Jurkat, Clone E6-1 (cell line): ENCODE results near the gene SYNGR4.
"Not testable (repeated sequence)": the region's sequence is repeated elsewhere in the genome, so short reads cannot be mapped to it uniquely, and the experiment has no call there.

Experiments used
- DNase-seq: peaks from one replicate; pipeline ENCODE4 v3.0.0-alpha.2; 2011; ENCODE audit warnings: low read depth, low spot score
- H3K4me3 ChIP-seq: 2 replicates; pipeline ENCODE4 v1.5.1; 2011; ENCODE audit warnings: mild to moderate bottlenecking, low read length, control low read depth, moderate library complexity

Gene SYNGR4

DNA sequence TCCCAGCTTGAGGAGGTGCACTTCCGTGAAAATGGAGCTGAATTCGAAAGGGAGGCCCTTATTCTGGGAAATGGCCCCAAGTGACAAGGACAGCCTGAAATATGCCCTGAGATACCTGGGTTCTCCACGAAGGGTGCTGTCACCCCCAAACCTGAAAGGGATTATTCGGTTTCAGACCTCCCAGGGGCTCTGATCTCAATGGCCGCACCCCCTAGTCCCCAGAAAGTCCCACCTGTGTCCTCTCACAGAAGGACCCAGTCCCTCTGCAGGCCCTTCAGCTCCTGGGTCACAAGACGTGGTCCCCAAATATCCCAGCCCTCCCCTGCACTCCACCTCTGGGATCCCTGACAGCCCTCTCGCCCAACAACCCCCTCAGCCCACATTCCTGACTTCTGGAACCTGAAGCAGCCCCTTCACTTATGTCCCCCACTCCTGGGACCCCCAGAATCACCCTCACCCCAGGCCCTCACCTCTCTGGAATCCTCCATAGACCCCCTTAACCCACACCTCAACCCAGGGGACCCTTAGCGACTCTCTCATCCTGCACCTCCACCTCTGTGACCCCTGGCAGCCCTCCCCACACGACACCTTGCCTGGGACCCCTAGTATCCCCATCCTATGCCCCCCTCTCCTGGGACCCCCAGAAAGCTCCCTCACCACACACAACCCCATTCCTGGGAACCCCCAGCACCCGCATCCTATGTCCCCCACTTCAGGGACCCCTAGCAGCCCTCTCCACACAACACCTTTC, 606 bp downstream of the SYNGR4 start:
- no peak for DNase-seq

DNA sequence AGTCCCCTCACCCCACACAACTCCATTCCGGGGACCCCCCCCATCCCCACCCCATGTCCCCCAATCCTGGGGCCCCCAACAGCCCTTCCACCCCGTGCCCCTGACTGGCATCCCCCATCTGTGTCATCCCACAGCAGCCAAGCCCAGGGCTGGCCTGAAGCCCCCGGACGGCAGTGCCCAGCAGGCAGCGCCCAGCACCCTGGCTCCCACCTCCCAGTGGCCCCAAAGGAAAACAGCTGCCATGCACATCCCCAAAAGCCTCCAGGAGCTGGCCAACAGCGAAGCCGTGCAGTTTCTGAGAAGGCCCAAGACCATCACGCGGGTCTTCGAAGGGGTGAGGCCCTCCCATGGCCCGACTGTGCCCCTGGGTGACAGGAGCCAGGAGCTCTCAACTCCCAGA, 1.4 kb downstream of the SYNGR4 start:
- DNase-seq = no peak
- H3K4me3 ChIP-seq = no peak overlapping the region

More for the DNA sequence above, 606 bp downstream of the SYNGR4 start:
- H3K4me3 ChIP-seq = peak overlapping the region; percentile 59

DNA sequence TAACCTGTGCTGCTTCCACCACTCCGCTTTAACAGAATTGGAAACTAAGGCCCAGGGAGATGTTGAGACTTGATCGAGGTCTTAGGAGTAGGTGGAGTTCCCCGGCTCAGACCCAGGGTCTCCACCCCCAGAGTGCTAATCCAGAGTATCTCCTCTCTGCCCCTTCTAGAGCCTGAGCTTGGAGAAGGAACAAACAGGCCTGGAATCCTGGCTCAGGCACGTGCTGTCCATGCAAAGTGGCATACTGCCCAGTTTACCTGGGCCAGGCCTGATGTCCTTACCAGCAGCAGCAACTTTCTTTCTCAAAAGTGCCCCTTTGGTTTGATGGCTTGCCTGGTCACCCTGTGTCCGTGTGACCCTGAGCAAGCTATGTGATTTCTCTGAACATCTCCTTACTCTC, 3.7 kb downstream of the SYNGR4 start:
- no peak for DNase-seq
- no peak overlapping the region for H3K4me3 ChIP-seq

DNA sequence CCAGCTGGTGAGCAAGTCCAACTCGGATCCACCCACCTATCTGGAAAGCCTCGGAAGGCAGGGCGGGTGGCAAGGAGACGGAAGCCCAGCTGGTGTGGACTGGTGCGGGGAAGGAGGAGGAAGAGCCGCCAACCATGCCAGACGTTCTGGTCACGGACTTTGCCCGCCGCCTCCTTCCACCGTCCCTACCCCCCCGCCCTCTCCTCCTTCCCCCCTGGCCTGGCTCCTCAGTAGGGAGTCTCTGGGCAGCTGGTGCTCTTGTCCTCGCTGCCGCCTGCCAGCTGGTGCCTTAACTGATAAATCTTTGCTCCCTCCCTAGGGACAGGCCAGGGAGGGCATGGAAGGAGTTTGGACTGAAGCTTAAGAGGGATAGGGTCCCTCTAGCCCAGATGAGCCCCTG, 4.8 kb downstream of the SYNGR4 start:
- H3K4me3 ChIP-seq = no peak overlapping the region
- no peak for DNase-seq

DNA sequence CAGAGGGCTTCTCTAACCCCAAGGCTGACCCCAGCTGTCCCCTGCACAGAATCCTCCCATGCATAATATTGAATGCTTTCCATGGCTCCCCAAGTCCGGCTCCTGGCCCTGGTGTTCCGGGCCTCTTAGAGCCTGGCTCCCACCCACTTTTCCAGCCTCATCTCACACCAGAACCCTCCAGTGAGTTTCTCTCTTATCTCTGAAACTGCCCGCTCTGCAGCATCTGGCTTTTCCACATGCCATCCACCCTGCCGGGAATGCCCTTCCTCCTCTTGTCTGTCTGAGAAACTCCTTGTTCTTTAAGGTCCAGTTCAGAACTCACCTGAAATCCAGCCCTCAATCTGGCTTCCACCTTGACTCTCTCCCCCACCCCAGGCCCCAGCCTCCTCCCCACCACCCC, 6.8 kb downstream of the SYNGR4 start:
- no peak overlapping the region for H3K4me3 ChIP-seq
- DNase-seq = no peak

DNA sequence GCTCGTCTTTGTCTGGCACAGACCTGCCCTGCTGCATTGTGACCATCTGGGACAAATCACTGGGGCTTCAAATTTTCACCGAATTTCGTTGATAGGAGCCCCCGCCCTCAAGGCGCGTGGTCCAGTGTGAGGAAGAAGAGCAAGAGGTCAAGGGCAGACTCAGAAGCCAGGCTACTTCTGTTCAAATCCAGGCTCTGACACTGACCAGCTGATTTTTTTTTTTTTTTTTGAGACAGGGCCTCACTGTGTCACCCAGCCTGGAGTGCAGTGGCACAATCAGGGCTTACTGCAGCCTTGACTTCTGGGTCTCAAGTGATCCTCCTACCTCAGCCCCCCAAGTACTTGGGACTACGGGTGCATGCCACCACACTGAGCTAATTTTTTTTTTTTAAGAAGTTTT, 7.2 kb downstream of the SYNGR4 start:
- DNase-seq = no peak

DNA sequence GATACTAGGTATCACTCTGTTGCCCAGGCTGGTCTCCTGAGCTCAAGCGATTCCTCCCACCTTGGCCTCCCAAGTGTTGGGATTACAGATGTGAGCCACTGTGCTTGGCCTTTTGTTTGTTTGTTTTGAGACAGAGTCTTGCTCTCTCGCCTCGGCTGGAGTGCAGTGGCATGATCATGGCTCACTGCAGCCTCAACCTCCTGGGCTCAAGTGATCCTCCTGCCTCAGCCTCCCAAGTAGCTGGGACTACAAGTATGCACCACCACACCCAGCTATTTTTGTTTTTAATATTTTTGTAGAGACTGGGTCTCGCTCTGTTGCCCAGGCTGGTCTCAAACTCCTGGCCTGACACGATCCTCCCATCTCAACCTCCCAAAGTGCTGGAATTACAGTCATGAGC, 7.6 kb downstream of the SYNGR4 start:
- DNase-seq = not testable (repeated sequence)

More for the DNA sequence above, 7.2 kb downstream of the SYNGR4 start:
- no peak overlapping the region for H3K4me3 ChIP-seq

DNA sequence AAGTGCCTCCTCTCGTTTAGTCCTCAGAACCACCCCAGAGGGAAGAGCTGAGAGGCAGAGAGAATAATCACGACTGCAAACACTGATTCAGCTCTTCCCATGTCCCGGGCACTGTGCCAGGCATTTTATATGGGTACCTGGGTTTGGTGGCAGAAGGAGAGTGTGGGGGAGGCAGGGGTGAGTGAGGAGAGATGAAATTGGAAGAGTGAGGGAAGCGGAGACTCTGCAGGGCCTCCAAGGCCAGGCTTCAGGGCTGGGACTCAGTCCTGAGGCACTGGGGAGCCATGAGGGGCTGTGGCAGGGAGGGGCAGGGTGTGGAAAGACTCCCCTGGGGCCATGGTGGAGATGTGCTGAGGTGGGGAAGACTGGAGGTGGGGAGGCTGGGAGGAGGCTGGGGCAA, 8.7 kb downstream of the SYNGR4 start:
- no peak overlapping the region for H3K4me3 ChIP-seq
- no peak for DNase-seq

More for the DNA sequence above, 7.6 kb downstream of the SYNGR4 start:
- not testable (repeated sequence) for H3K4me3 ChIP-seq

DNA sequence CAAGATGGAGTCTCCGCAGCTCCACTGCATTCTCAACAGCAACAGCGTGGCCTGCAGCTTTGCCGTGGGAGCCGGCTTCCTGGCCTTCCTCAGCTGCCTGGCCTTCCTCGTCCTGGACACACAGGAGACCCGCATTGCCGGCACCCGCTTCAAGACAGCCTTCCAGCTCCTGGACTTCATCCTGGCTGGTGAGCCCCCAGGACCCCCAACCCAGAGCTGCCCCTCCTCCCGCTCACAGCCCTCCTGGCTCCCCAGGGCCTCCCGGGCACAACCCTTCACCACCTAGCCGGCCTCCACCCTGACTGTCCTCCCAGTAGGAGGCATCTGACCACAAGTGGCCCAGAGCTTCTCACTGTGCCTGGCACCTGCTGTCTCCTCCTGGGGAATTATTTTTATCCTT, 9.4 kb downstream of the SYNGR4 start:
- H3K4me3 ChIP-seq = no peak overlapping the region
- no peak for DNase-seq

DNA sequence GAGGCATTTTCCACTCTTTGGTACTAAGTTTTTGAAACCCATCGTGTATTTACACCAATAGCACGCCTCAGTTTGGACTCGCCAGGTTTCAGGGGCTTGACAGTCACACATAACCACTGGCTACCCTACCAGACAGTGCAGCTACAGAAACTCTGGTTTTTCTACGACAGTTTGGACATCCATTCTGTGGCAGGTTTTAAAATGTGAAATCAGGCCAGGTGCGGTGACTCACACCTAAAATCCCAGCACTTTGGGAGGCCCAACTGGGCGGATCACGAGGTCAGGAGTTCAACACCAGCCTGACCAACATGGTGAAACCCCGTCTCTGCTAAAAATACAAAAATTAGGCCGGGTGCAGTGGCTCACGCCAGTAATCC, 14.0 kb downstream of the SYNGR4 start:
- no peak for DNase-seq
- no peak overlapping the region for H3K4me3 ChIP-seq

DNA sequence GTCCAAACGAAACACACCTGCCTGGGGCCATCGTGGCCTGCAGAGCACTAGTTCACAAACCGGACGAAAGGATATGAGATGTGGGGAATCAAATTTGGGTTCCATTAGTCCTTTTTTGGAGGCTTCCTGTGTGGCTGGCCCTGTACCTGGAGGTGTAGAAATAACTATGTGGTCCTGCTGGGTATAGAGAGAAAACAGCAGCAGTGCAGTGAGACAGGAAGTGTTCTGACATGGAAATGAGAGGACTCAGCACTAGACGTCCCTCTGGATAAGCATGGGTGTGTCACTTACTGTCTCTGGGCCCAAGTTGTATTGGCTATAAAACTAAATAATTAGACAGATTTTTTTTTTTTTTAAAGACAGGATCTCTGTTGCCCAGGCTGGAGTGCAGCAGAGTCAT, 14.9 kb downstream of the SYNGR4 start:
- DNase-seq = no peak
- H3K4me3 ChIP-seq = no peak overlapping the region

DNA sequence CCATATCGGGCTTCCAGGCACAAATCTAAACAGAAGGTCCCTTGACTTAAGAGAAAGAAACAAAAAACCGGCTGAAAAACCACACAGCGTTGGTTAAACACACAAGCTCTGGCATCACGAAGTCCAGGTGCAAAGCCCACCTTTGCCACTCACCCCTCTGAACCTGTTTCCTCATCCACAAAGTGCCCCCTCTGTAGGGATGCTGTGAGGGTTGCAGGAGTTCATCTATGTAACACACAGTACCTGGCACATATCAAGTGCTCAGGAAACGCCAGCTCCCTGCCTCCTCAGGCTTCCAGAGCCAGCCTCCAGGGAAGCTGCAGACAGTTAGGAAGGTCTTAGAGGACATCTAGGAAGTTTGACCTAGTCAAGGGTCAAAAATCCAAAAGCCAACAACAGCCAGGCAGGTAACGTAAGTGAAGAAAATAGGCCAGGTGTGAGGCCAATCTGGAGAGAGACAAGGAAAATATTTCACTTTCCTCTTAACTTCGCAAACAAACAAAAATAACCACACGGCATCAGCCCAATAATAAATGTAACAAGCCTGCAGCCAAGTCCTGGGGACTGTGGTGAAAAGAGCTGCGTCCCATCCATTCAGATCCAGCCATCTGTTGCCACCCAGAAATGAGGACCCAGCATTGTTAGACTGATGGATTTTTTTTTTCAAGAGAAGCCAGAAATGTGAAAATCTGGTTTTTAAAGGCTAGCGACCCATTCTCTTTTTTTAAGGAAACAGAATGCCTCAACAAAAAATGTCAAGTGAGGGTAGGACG, 17.2 kb downstream of the SYNGR4 start:
- no peak for DNase-seq

DNA sequence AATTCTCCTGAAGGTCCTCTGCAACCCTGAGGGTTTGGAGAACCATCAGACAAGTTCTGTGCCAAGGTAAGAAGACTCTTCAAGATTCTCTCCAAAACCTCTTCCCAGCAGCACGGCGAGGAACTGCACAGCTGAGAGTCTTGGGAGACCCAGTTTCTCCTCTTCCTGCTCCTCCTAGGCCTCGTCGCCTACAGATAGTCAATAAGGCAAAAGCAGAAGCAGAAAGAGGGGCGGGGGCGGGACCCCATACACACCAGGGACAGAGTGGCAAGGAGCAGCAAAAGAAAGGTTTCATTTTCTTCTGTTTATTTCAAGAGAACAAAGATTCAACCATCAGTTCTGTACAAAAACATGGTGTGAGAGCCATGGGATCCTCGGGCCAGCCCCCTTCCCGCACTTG, 18.1 kb downstream of the SYNGR4 start:
- DNase-seq = no peak
- H3K4me3 ChIP-seq = no peak overlapping the region

More for the DNA sequence above, 17.2 kb downstream of the SYNGR4 start:
- no peak overlapping the region for H3K4me3 ChIP-seq

DNA sequence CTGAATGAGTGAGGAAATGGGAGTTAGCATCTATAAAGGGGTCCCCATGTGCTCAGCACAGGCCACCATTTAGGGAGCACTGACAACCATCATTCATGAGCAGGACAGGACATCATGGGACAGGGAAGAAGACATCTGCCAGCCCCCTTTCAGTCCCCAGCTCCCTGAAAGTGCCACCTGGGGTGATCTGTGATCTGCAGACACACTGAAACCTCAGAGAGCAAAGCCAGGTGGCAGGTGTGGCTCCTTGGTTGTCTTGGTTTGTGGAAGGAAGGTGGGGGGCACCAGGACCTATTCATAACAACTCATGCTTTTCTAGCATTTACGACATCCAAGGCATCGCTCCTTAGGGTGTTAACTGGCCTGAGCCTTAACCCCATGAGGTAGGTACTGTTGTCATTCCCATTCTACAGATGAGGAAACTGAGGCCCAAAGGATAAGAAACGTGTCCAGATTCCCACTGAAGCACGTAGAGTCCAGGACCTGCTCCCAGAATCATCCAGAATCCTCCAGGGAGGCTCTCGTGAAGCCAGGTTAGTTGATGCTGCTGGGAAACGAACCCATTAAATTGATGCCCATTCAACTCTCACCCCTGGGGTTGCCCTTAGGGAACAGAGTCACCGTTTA, 21.4 kb downstream of the SYNGR4 start:
- no peak for DNase-seq
- H3K4me3 ChIP-seq = no peak overlapping the region

DNA sequence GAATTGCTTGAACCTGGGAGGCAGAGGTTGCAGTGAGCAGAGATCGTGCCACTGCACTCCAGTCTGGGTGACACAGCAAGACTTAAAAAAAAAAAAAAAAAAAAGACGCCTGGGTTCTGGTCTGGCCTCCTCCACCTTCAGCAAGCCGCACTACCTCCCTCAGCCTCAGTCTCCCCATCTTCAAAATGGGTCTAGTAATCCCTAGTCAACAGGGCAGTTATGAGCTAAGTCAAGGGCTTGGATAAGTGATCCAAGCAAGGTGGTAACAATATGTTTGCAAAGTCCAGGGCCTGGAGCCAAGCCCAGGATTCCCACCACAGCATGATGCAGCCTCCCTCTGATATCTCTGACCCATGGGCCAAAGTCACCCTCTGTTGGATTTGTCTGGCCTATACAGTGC, 22.8 kb downstream of the SYNGR4 start:
- no peak overlapping the region for H3K4me3 ChIP-seq
- DNase-seq = no peak

DNA sequence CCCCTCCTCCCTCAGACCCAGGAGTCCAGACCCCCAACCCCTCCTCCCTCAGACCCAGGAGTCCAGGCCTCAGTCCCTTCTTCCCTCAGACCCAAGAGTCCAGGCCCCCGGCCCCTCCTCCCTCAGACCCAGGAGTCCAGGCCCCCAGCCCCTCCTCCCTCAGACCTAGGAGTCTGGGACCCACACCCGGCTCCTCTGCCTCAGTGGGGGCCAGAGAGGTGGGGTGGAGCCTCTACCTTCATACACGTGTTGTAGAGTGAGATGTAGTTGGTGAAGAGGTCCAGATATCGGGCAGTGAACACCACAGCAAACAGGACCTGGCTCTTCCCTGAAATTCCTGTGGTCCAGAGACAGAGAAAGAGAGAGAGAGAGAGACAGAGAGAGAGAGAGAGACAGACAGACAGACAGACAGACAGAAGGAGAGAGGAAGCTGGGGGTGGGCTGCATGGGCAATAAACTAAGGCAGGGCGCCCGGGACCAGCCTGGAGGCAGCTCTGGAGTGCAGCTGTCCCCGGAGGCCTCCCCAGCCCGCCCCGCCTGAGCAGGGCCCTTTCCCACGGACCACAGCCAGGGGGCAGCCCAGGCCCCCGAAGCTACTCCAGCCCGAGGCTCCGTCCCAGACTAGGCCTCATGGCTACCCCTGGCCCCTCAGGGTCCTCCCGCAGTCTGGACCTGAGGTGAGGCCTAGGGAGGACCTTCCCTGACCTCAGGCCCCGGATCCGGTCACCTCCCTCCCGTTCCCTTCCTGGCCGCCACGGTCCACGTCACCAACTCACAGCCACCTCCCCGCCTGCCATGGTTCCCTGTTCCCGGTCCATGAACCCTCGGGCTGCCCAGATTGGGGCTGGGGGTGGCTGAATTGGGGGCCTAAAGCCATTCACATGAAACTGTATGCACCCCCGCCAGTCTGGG, 26.3 kb downstream of the SYNGR4 start:
- peak overlapping the region; percentile 90 for H3K4me3 ChIP-seq
- DNase-seq = no peak

DNA sequence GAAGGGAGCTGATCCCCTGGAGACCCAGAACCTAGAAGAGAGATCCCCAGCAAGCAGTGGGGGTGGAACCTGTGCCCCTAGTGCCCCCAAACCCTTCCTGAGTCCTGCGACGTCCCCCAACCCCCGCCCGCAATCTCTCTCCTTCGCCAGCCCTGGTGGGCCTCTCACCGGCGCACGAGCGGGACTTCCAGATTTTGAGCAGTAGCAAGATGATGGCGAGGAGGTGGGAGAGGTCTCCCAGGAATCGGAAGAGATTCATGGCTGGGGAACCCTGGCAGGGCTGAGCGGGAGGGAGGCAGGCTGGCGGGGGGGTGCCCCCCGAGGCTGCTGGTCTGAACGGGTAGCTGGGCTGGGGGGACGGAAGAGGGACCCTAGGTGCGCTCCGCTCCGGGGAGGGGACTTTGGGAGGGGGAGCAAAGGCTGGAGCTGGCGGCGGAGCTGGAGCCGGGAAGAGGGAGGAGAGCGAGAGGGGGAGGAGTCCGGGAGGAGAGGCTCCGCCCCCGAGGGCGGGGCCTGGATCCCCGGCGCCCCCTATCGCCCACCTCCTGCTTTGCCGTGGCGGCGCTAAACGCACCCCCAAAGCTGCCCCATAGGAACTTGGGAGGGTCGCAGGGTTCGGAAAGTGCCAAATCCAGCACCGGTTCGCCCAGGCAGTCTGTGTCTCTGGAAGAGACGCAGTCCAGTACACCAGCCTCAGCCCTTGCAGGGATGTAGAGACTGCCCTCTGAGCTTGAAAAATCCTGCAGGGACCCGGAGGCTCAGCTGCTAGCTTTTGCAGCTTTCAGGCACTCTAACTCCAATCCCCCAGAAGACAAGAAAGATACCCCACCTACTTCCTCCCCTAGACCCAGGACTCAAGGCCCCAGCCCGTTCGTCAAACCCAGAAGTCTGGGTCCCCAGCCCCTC, 27.2 kb downstream of the SYNGR4 start, which contains the start of gene KDELR1:
KDELR1 (minus strand) TSS at position 452 of the 906 bp plus-strand sequence; CDS start at position 259, 193 bp downstream.
- peak within 1 kb of the TSS; percentile 90 for H3K4me3 ChIP-seq
- no peak for DNase-seq

DNA sequence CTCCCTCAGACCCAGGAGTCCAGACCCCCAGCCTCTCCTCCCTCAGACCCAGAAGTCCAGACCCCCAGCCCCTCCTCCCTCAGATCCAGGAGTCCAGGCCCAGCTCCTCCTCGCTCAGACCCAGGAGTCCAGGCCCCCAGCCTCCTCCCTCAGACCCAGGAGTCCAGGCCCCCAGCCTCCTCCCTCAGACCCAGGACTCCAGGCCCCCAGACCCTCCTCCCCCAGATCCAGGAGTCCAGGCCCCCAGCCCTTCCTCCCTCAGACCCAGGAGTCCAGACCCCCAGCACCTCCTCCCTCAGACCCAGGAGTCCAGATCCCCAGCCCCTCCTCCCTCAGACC, 27.8 kb downstream of the SYNGR4 start:
- not testable (repeated sequence) for H3K4me3 ChIP-seq, DNase-seq
